Measurements from ENCODE around the gene DEF6. TPM values are rescaled to one million over a fixed set of nuclear protein-coding genes. Genes with fewer than 3 reads are reported as not detected.

Gene DEF6
- total and polyA plus RNA-seq, 2 of the 13 experiments (the other 11 are each of a cell fraction or from before 2014, with no cell fraction given) = 5.2 to 10.0 TPM

DNA sequence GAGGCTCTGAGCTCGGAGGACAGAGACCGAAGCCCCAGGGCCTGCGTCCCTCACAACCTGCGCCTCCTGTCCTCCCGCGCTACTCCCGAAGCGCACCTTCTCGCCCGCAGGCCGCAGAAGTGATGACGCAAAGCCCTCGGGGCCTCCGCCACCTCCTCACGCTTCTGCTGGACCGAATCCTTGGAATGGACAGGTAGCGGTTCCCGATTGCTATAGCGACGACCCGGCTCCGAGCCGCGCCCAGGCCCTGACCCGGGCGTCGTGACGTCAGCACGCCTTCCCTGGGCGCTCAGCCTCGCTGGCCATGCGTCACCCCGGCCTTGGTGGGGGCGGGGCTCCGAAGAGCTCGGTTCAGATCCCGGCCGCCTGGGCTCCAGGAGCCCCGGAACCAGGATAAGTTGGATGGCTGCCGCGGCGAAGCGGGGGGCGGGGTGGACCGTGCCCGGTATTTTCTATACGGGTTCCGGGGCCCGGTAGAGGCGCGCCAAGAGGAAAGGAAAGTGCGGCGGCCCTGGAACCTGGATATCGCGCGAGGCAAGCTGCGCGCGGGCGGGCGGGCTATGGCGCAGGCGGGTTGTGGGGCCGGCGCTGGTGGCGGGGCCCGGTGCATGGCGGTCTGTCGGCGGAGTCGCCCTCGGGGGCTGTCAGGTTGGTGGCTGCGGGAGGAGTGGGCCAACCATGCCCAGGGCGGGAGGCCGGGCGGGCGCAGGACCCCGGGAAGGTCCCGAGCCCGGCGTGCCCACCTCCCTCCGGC is 38.2 kb upstream of the DEF6 start, which contains the start of gene ZNF76 (continued):
- TF ChIP-seq, protein P1, sequence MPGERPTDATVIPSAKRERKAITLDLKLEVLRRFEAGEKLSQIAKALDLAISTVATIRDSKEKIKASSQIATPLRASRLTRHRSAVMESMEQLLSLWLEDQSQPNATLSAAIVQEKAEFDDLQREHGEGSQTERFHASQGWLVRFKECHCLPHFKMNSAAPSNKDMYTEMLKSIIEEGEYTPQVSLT (CRISPR knock-in tag; IDR thresholded peaks at IDR 0.05; ENCODE audit: borderline replicate concordance, low read depth) = 0 out of 2 replicates have a peak, but pooled peaks have one; percentile 42
- TF ChIP-seq ATF7-NPFF (CRISPR knock-in tag; IDR thresholded peaks at IDR 0.05; ENCODE audit: low read depth) = peak; percentile 82
- TF ChIP-seq, protein P2, sequence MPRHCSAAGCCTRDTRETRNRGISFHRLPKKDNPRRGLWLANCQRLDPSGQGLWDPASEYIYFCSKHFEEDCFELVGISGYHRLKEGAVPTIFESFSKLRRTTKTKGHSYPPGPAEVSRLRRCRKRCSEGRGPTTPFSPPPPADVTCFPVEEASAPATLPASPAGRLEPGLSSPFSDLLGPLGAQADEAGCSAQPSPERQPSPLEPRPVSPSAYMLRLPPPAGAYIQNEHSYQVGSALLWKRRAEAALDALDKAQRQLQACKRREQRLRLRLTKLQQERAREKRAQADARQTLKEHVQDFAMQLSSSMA (CRISPR knock-in tag; IDR thresholded peaks at IDR 0.05) = peak; percentile 96; the same call in 1 of the 2 replicates
- TF ChIP-seq, protein P3, sequence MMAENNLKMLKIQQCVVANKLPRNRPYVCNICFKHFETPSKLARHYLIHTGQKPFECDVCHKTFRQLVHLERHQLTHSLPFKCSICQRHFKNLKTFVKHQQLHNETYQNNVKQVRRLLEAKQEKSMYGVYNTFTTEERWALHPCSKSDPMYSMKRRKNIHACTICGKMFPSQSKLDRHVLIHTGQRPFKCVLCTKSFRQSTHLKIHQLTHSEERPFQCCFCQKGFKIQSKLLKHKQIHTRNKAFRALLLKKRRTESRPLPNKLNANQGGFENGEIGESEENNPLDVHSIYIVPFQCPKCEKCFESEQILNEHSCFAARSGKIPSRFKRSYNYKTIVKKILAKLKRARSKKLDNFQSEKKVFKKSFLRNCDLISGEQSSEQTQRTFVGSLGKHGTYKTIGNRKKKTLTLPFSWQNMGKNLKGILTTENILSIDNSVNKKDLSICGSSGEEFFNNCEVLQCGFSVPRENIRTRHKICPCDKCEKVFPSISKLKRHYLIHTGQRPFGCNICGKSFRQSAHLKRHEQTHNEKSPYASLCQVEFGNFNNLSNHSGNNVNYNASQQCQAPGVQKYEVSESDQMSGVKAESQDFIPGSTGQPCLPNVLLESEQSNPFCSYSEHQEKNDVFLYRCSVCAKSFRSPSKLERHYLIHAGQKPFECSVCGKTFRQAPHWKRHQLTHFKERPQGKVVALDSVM (CRISPR knock-in tag; IDR thresholded peaks at IDR 0.05) = peak; percentile 82
- TF ChIP-seq KLF9 (CRISPR knock-in tag; IDR thresholded peaks at IDR 0.05; ENCODE audit: low read depth) = peak; percentile 97
- TF ChIP-seq MXD4 (CRISPR knock-in tag; IDR thresholded peaks at IDR 0.05) = peak; percentile 92
- TF ChIP-seq SALL1 (CRISPR knock-in tag; IDR thresholded peaks at IDR 0.05) = peak; percentile 93
- TF ChIP-seq ZNF552 (CRISPR knock-in tag; IDR thresholded peaks at IDR 0.05; ENCODE audit: borderline replicate concordance) = peak; percentile 72; the same call in 1 of the 2 replicates
- peak; percentile 89 for TF ChIP-seq RFXAP (CRISPR knock-in tag; IDR thresholded peaks at IDR 0.05; ENCODE audit: borderline replicate concordance)
- TF ChIP-seq NFIB (CRISPR knock-in tag; IDR thresholded peaks at IDR 0.05; ENCODE audit: borderline replicate concordance) = no peak
- TF ChIP-seq, protein P4, sequence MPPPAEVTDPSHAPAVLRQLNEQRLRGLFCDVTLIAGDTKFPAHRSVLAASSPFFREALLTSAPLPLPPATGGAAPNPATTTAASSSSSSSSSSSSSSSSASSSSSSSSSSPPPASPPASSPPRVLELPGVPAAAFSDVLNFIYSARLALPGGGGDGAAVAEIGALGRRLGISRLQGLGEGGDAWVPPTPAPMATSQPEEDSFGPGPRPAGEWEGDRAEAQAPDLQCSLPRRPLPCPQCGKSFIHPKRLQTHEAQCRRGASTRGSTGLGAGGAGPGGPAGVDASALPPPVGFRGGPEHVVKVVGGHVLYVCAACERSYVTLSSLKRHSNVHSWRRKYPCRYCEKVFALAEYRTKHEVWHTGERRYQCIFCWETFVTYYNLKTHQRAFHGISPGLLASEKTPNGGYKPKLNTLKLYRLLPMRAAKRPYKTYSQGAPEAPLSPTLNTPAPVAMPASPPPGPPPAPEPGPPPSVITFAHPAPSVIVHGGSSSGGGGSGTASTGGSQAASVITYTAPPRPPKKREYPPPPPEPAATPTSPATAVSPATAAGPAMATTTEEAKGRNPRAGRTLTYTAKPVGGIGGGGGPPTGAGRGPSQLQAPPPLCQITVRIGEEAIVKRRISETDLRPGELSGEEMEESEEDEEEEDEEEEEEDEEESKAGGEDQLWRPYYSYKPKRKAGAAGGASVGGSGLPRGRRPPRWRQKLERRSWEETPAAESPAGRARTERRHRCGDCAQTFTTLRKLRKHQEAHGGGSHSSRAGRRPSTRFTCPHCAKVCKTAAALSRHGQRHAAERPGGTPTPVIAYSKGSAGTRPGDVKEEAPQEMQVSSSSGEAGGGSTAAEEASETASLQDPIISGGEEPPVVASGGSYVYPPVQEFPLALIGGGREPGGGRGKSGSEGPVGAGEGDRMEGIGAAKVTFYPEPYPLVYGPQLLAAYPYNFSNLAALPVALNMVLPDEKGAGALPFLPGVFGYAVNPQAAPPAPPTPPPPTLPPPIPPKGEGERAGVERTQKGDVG (CRISPR knock-in tag; IDR thresholded peaks at IDR 0.05; ENCODE audit: borderline replicate concordance) = peak; percentile 89; the same call in 1 of the 2 replicates
- peak; percentile 93; the same call in 1 of the 2 replicates for TF ChIP-seq FLYWCH1 (CRISPR knock-in tag; IDR thresholded peaks at IDR 0.05)
- peak; percentile 65; the same call in 1 of the 2 replicates for TF ChIP-seq TP53 (CRISPR knock-in tag; conservative IDR thresholded peaks at IDR 0.05)
- TF ChIP-seq, protein P5, sequence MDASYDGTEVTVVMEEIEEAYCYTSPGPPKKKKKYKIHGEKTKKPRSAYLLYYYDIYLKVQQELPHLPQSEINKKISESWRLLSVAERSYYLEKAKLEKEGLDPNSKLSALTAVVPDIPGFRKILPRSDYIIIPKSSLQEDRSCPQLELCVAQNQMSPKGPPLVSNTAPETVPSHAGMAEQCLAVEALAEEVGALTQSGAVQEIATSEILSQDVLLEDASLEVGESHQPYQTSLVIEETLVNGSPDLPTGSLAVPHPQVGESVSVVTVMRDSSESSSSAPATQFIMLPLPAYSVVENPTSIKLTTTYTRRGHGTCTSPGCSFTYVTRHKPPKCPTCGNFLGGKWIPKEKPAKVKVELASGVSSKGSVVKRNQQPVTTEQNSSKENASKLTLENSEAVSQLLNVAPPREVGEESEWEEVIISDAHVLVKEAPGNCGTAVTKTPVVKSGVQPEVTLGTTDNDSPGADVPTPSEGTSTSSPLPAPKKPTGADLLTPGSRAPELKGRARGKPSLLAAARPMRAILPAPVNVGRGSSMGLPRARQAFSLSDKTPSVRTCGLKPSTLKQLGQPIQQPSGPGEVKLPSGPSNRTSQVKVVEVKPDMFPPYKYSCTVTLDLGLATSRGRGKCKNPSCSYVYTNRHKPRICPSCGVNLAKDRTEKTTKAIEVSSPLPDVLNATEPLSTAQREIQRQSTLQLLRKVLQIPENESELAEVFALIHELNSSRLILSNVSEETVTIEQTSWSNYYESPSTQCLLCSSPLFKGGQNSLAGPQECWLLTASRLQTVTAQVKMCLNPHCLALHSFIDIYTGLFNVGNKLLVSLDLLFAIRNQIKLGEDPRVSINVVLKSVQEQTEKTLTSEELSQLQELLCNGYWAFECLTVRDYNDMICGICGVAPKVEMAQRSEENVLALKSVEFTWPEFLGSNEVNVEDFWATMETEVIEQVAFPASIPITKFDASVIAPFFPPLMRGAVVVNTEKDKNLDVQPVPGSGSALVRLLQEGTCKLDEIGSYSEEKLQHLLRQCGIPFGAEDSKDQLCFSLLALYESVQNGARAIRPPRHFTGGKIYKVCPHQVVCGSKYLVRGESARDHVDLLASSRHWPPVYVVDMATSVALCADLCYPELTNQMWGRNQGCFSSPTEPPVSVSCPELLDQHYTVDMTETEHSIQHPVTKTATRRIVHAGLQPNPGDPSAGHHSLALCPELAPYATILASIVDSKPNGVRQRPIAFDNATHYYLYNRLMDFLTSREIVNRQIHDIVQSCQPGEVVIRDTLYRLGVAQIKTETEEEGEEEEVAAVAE (CRISPR knock-in tag; IDR thresholded peaks at IDR 0.05; ENCODE audit: borderline replicate concordance) = peak; percentile 64; the same call in 1 of the 2 replicates
- TF ChIP-seq YY1 (IDR thresholded peaks at IDR 0.05; ENCODE audit: insufficient read depth, insufficient replicate concordance, low read depth, low read length) = peak; percentile 93
- TF ChIP-seq NFKBIZ (CRISPR knock-in tag; IDR thresholded peaks at IDR 0.05) = peak; percentile 87; the same call in 1 of the 2 replicates
- no peak for TF ChIP-seq TCF7L2 (IDR thresholded peaks at IDR 0.05; ENCODE audit: low read depth, low read length)

Data from HepG2 (cell line).